Gastroesophageal sphincter (tissue), 3 donors: Measurements from ENCODE around the gene ODAPH.

Source experiments
- POLR2A ChIP-seq, 2 donors: fragments of 450-650 bp; IDR thresholded peaks; one replicate each; pipeline ENCODE4 v1.6.1; 2017; ENCODE audit warnings: antibody characterized with exemption in 2 of 2, mild to moderate bottlenecking in 2 of 2, moderate library complexity in 1 of 2
- POLR2AphosphoS5 ChIP-seq: sonication (generic); formaldehyde crosslinking; IDR thresholded peaks from one replicate; pipeline ENCODE4 v1.6.1; 2017; ENCODE audit warnings: antibody characterized with exemption
- TF ChIP-seq, protein P1 (sequence below), 4 experiments: fragments of 200-600 bp in 2 of 4; fragments of 450-650 bp in 2 of 4; sonication (generic) in 1 of 4; IDR thresholded peaks; one replicate each; pipeline ENCODE4 v1.5.1; 2017 to 2019; ENCODE audit warnings: antibody characterized with exemption in 4 of 4, mild to moderate bottlenecking in 2 of 4, moderate library complexity in 2 of 4

DNA sequence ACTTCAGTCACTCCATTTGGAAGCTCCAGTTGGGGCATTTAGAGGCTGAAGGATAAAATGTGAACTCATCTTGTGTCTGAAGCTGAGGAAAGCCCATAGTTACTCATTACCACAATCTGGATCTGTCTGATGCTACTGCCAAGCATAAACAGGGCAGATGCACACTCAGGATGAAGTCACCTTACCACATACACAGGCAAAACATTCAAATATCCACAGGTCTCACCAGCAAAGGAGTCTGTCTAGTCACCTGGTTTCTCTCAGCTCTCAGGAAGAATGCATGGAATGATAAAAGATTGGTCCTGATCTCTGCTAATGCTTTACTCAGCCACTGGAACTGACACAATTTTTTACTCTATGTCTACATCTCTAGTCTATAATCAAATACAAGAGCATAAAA is 13.0 kb upstream of the ODAPH start:
- TF ChIP-seq, protein P1, sequence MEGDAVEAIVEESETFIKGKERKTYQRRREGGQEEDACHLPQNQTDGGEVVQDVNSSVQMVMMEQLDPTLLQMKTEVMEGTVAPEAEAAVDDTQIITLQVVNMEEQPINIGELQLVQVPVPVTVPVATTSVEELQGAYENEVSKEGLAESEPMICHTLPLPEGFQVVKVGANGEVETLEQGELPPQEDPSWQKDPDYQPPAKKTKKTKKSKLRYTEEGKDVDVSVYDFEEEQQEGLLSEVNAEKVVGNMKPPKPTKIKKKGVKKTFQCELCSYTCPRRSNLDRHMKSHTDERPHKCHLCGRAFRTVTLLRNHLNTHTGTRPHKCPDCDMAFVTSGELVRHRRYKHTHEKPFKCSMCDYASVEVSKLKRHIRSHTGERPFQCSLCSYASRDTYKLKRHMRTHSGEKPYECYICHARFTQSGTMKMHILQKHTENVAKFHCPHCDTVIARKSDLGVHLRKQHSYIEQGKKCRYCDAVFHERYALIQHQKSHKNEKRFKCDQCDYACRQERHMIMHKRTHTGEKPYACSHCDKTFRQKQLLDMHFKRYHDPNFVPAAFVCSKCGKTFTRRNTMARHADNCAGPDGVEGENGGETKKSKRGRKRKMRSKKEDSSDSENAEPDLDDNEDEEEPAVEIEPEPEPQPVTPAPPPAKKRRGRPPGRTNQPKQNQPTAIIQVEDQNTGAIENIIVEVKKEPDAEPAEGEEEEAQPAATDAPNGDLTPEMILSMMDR (IDR thresholded peaks at IDR 0.05), result no peak
- TF ChIP-seq POLR2A (IDR thresholded peaks at IDR 0.05) (no peak), POLR2AphosphoS5 (no peak)
